ENCODE data around the gene CKLF.
"Not testable (repeated sequence)": the region's sequence is repeated elsewhere in the genome, so short reads cannot be mapped to it uniquely, and the experiment has no call there.

The CKLF gene

GRCh38 chr16:66572356-66572755 lies 20.0 kb downstream of the CKLF start:
- no peak for DNase-seq

GRCh38 chr16:66574081-66574480 lies 21.7 kb downstream of the CKLF start:
- DNase-seq: no peak

GRCh38 chr16:66574531-66574930 lies 22.2 kb downstream of the CKLF start:
- no peak for DNase-seq

GRCh38 chr16:66575060-66575459 lies 22.7 kb downstream of the CKLF start:
- no peak for DNase-seq

- DNase-seq: no peak
Observed at GRCh38 chr16:66576296-66576695, 23.9 kb downstream of the CKLF start.

- no peak for DNase-seq
Observed at GRCh38 chr16:66578651-66579531, 26.5 kb downstream of the CKLF start, which contains the start of gene CMTM2. Gene CMTM2 (plus strand): TSS chr16:66579463. CDS start chr16:66579608, 145 bp downstream.

GRCh38 chr16:66580605-66581209 lies 28.3 kb downstream of the CKLF start:
- DNase-seq: no peak

GRCh38 chr16:66581246-66581952 lies 29.0 kb downstream of the CKLF start:
- DNase-seq: no peak

- no peak for DNase-seq
Observed at GRCh38 chr16:66585481-66586239, 33.3 kb downstream of the CKLF start.

- DNase-seq: no peak
Observed at GRCh38 chr16:66587881-66588600, 35.7 kb downstream of the CKLF start.

- DNase-seq: no peak
Observed at GRCh38 chr16:66588981-66589713, 36.8 kb downstream of the CKLF start.

GRCh38 chr16:66590322-66590721 lies 37.9 kb downstream of the CKLF start:
- DNase-seq: no peak

GRCh38 chr16:66591018-66591417 lies 38.6 kb downstream of the CKLF start:
- no peak for DNase-seq

GRCh38 chr16:66592241-66592640 lies 39.9 kb downstream of the CKLF start:
- DNase-seq: no peak

- no peak for DNase-seq
Observed at GRCh38 chr16:66592814-66593213, 40.4 kb downstream of the CKLF start.

- DNase-seq: no peak
Observed at GRCh38 chr16:66594739-66595138, 42.4 kb downstream of the CKLF start.

- not testable (repeated sequence) for DNase-seq
Observed at GRCh38 chr16:66596559-66596958, 44.2 kb downstream of the CKLF start.

- no peak for DNase-seq
Observed at GRCh38 chr16:66596986-66597848, 44.8 kb downstream of the CKLF start.

GRCh38 chr16:66598111-66598510 lies 45.7 kb downstream of the CKLF start:
- DNase-seq: no peak

GRCh38 chr16:66599726-66600125 lies 47.4 kb downstream of the CKLF start:
- DNase-seq: no peak

All from NCI-H2081 (cell line).